EL (cell line): ENCODE results near the gene TAF5.
A peak's percentile ranks its signal among the peaks of the same experiment; 100 is the strongest.
"Not testable (repeated sequence)": the region's sequence is repeated elsewhere in the genome, so short reads cannot be mapped to it uniquely, and the experiment has no call there.

ENCODE experiments used
- DNase-seq: peaks from one replicate; pipeline ENCODE4 v3.0.0-alpha.2; 2016

The TAF5 gene

GRCh38 chr10:103415581-103415980 is 47.8 kb downstream of the TAF5 start:
- no peak for DNase-seq

- peak; percentile 58 for DNase-seq
Observed at GRCh38 chr10:103416436-103417147, 48.8 kb downstream of the TAF5 start.

- not testable (repeated sequence) for DNase-seq
Observed at GRCh38 chr10:103417148-103417469, 49.3 kb downstream of the TAF5 start.

- no peak for DNase-seq
Observed at GRCh38 chr10:103417601-103418000, 49.8 kb downstream of the TAF5 start.

GRCh38 chr10:103419101-103419500 is 51.3 kb downstream of the TAF5 start:
- no peak for DNase-seq

- DNase-seq: no peak
Observed at GRCh38 chr10:103423748-103424147, 56.0 kb downstream of the TAF5 start.

- no peak for DNase-seq
Observed at GRCh38 chr10:103427866-103428265, 60.1 kb downstream of the TAF5 start.

- no peak for DNase-seq
Observed at GRCh38 chr10:103428989-103429643, 61.3 kb downstream of the TAF5 start.

- DNase-seq: no peak
Observed at GRCh38 chr10:103429647-103430046, 61.9 kb downstream of the TAF5 start.

GRCh38 chr10:103431902-103432301 is 64.1 kb downstream of the TAF5 start:
- DNase-seq: no peak

- no peak for DNase-seq
Observed at GRCh38 chr10:103433858-103434257, 66.1 kb downstream of the TAF5 start.
